DOHH2 (cell line): ENCODE results near the gene MORC1.

ENCODE experiments used
- EZH2phosphoT487 ChIP-seq: fragments of 200-600 bp; sonication (generic); IDR thresholded peaks from 2 replicates; pipeline ENCODE4 v1.6.1; 2017; ENCODE audit warnings: borderline replicate concordance, mild to moderate bottlenecking, antibody characterized with exemption, low read length, moderate library complexity, mixed read lengths
- TF ChIP-seq, protein P1 (sequence below): fragments of 200-600 bp; sonication (generic); IDR thresholded peaks from one replicate; pipeline ENCODE4 v1.5.1; 2014; ENCODE audit warnings: antibody characterized with exemption, mild to moderate bottlenecking, low read depth, low read length; ENCODE audit not compliant: poor library complexity, severe bottlenecking

DNA sequence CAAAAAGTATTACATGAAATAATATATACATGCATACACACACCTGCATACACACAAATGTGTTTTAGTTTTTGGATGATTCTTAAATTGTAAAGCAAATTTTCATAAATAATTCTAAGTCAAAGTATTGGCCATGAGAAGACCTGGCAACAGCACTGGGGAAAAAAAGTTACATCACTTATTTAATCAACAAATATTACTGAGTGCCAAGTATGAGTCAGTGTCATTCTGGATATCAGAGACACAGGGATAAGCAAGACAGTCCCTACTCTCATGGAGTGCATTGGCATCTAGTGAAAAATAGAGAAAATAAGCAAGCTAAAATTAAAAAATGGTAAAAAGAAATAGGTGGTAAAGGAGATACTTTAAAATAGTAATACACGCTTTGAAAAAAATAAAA lies 134.9 kb downstream of the MORC1 start:
- TF ChIP-seq, protein P1, sequence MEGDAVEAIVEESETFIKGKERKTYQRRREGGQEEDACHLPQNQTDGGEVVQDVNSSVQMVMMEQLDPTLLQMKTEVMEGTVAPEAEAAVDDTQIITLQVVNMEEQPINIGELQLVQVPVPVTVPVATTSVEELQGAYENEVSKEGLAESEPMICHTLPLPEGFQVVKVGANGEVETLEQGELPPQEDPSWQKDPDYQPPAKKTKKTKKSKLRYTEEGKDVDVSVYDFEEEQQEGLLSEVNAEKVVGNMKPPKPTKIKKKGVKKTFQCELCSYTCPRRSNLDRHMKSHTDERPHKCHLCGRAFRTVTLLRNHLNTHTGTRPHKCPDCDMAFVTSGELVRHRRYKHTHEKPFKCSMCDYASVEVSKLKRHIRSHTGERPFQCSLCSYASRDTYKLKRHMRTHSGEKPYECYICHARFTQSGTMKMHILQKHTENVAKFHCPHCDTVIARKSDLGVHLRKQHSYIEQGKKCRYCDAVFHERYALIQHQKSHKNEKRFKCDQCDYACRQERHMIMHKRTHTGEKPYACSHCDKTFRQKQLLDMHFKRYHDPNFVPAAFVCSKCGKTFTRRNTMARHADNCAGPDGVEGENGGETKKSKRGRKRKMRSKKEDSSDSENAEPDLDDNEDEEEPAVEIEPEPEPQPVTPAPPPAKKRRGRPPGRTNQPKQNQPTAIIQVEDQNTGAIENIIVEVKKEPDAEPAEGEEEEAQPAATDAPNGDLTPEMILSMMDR, result no peak
- TF ChIP-seq EZH2phosphoT487, result no peak
